HG03159 (cell line): ENCODE data around the gene FOS.
"Not testable (repeated sequence)": the region's sequence is repeated elsewhere in the genome, so short reads cannot be mapped to it uniquely, and the experiment has no call there.

Source experiments
- ATAC-seq: cut with Tn5 transposase; IDR thresholded peaks from one replicate; pipeline ENCODE4 v1.9.1; 2021; ENCODE audit warnings: mild to moderate bottlenecking, moderate library complexity; ENCODE audit not compliant: unreplicated experiment

Gene FOS

DNA sequence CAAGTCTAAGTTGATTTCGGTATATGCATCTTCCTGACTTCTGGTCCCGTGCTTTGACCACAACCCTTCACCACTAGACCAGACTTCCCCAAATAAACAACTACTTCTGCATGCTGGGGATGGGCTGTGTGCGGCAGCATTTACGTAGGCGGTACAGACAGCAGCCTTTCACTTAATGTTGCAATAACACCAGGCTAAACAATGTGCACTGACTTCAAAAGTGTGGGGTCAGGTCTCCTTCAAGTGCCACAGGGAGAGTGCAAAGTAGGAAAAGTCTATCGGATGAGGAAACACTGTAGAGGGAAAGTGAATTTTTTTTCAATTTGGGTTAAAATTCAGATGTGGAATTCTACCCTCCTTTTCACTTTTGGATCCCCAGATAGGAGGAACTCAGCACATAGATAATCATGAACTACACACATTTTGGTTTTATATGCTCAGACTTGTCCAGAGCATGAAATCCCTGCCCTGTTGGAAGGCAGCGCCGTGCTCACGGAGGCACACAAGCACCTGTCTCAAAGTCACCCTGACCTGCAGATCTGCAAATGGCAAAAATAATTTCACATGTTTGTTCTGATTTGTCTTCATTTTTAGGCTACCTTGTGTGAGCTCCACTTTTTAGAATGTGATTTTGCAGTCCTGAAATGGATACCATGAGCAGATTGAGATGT lies 3.6 kb upstream of the FOS start:
- ATAC-seq, result no peak

- ATAC-seq, result no peak
Measured at GRCh38 chr14:75275598-75275997, 3.0 kb upstream of the FOS start.

DNA sequence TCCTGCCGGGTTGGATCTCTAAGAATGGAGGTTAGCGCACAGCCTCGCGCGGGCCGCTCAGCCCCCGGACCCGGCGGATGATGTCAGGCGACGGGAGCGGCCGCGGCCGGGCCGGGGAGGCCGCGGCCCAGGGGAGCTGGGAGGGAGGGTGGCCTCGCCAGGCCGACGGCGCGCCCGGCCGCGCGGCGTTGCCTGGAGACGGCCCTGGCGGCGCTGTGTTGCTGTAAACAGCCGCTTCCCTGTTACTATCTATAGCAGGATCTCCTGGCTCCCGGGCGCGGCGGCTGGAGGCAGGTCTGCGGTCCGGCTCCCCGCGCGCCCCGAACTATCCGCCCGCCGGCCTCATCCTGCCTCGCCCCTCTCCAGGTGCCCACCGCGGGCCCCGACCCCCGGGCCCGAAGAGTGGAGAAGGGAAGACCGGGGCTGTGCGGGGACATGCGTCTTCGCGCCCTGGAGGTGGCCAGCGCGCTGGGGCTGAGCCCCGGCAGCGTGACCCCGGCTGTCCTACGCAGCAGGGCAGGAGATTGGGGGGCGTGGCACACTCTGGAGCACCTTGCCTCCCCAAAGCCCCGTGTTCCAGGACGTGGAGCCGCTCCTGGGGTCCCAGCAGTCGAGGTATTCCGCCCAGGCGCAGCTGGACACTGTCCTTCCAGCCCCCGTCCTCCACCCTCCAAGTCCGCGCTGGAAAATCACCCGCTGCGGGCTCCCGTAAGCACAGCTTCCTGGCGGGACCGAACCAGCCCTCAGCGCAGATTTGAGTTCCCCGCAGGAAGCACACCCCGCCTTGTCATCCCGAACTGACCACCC lies 1.4 kb upstream of the FOS start:
- no peak for ATAC-seq

DNA sequence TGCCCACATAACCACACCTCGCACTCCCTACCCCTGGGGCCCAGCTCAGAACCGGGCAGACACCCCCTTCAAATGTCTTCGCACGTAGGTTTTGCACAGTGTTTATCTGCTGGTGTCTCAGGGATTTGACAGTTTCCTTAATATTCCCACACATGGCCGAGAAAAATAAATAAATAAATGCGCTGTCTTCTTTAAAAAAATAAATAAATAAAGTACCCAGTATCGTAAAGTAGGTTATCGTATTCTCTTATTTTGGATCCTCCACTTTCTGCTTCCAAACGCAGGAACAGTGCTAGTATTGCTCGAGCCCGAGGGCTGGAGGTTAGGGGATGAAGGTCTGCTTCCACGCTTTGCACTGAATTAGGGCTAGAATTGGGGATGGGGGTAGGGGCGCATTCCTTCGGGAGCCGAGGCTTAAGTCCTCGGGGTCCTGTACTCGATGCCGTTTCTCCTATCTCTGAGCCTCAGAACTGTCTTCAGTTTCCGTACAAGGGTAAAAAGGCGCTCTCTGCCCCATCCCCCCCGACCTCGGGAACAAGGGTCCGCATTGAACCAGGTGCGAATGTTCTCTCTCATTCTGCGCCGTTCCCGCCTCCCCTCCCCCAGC lies 710 bp upstream of the FOS start:
- no peak for ATAC-seq

DNA sequence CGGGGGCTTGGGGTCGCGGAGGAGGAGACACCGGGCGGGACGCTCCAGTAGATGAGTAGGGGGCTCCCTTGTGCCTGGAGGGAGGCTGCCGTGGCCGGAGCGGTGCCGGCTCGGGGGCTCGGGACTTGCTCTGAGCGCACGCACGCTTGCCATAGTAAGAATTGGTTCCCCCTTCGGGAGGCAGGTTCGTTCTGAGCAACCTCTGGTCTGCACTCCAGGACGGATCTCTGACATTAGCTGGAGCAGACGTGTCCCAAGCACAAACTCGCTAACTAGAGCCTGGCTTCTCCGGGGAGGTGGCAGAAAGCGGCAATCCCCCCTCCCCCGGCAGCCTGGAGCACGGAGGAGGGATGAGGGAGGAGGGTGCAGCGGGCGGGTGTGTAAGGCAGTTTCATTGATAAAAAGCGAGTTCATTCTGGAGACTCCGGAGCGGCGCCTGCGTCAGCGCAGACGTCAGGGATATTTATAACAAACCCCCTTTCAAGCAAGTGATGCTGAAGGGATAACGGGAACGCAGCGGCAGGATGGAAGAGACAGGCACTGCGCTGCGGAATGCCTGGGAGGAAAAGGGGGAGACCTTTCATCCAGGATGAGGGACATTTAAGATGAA lies 630 bp downstream of the FOS start:
- ATAC-seq, result peak; percentile 0

- no peak for ATAC-seq
Measured at GRCh38 chr14:75279763-75280290, 1.2 kb downstream of the FOS start.

DNA sequence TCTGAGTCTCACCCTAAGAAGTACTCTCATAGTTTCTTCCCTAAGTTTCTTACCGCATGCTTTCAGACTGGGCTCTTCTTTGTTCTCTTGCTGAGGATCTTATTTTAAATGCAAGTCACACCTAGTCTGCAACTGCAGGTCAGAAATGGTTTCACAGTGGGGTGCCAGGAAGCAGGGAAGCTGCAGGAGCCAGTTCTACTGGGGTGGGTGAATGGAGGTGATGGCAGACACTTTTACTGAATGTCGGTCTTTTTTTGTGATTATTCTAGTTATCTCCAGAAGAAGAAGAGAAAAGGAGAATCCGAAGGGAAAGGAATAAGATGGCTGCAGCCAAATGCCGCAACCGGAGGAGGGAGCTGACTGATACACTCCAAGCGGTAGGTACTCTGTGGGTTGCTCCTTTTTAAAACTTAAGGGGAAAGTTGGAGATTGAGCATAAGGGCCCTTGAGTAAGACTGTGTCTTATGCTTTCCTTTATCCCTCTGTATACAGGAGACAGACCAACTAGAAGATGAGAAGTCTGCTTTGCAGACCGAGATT lies 1.7 kb downstream of the FOS start:
- no peak for ATAC-seq

DNA sequence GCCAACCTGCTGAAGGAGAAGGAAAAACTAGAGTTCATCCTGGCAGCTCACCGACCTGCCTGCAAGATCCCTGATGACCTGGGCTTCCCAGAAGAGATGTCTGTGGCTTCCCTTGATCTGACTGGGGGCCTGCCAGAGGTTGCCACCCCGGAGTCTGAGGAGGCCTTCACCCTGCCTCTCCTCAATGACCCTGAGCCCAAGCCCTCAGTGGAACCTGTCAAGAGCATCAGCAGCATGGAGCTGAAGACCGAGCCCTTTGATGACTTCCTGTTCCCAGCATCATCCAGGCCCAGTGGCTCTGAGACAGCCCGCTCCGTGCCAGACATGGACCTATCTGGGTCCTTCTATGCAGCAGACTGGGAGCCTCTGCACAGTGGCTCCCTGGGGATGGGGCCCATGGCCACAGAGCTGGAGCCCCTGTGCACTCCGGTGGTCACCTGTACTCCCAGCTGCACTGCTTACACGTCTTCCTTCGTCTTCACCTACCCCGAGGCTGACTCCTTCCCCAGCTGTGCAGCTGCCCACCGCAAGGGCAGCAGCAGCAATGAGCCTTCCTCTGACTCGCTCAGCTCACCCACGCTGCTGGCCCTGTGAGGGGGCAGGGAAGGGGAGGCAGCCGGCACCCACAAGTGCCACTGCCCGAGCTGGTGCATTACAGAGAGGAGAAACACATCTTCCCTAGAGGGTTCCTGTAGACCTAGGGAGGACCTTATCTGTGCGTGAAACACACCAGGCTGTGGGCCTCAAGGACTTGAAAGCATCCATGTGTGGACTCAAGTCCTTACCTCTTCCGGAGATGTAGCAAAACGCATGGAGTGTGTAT lies 2.4 kb downstream of the FOS start:
- no peak for ATAC-seq

- ATAC-seq, result no peak
Measured at GRCh38 chr14:75281654-75282019, 3.0 kb downstream of the FOS start.

- no peak for ATAC-seq
Measured at GRCh38 chr14:75282170-75282554, 3.5 kb downstream of the FOS start.

DNA sequence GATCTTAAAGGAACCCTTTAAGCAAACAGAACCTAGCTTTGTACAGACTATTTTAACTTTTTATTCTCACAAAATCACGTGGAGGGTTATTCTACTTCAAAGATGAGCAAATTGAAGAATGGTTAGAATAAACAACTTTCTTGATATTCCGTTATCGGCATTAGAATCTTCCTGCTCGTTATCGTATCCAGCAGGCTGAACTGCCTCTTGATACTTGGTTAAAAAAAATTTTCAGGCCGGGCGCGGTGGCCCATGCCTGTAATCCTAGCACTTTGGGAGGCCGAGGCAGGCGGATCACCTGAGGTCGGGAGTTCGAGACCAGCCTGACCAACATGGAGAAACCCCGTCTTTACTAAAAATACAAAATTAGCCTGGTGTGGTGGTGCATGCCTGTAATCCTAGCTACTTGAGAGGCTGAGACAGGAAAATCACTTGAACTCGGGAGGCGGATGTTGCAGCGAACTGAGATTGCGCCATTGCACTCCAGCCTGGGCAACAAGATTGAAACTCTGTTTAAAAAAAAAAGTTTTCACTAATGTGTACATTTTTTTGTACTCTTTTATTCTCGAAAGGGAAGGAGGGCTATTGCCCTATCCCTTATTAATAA lies 4.0 kb downstream of the FOS start:
- not testable (repeated sequence) for ATAC-seq

- no peak for ATAC-seq
Measured at GRCh38 chr14:75283162-75283832, 4.7 kb downstream of the FOS start.

DNA sequence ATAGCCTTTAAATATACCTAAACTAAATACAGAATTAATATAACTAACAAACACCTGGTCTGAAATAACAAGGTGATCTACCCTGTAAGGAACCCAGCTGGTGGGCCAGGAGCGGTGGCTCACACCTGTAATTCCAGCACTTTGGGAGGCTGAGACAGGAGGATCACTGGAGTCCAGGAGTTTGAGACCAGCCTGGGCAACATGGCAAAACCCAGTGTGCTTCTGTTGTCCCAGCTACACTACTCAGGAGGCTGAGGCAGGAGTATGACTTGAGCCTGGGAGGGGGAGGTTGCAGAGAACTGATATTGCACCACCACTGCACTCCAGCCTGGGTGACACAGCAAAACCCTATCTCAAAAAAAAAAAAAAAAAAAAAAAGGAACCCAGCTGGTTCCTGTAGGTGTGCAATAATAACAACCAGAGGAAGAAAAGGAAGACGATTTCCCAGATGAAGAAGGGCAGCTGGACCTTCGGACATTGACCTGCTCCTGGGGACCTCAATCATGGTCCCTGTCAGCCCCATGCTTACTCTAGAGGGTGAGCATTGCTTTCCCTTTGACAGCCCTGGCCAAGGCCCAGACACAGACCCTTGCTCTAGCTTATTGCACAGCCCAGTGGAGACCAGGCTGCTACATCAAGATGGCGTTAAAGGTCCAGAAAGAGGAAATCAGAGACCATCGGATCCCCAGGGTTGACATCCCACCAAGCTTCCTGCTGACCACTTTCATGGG lies 5.4 kb downstream of the FOS start:
- no peak for ATAC-seq

- no peak for ATAC-seq
Measured at GRCh38 chr14:75285331-75285730, 6.7 kb downstream of the FOS start.

DNA sequence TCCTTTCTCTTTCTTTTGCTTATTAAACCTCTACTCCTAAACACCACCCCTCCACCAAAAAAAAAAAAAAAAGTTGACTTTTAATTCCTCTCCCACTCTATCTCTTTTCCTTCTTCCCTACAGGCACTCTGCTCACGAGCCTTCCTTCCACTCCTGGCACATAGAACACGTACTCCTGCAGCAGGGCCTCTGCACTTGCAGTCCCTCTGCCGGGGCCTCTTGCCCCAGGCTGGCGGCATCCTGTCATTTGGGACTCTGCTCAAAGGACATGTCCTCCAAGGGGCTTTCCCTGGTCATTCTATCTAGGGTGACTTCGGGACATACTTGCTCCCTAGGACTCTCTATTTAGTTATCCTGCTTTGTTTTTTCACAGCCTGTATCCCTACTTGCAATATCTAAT lies 7.7 kb downstream of the FOS start:
- ATAC-seq, result no peak

GRCh38 chr14:75289840-75290388 lies 11.3 kb downstream of the FOS start:
- ATAC-seq, result no peak

- no peak for ATAC-seq
Measured at GRCh38 chr14:75290851-75291250, 12.2 kb downstream of the FOS start.

- ATAC-seq, result no peak
Measured at GRCh38 chr14:75291331-75291730, 12.7 kb downstream of the FOS start.
